Measurements from ENCODE around the gene AFF4.
"Not testable (repeated sequence)": the region's sequence is repeated elsewhere in the genome, so short reads cannot be mapped to it uniquely, and the experiment has no call there.

DNA sequence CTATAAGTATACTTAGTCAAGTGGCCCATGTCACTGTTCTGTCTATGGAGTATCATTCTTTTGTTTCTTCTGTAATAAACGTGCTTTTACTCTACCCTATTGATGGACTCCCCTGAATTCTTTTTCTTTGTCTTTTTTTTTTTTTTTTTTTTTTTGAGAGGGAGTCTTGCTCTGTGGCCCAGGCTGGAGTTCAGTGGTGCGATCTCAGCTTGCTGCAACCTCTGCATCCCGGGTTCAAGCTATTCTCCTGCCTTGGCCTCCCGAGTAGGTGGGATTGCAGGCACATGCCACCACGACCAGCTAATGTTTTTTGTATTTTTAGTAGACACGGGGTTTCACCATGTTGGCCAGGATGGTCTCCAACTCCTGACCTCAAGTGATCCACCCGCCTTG is 9.0 kb upstream of the AFF4 start:
- not testable (repeated sequence) for TF ChIP-seq MAX (IDR thresholded peaks at IDR 0.05); CTCF (IDR thresholded peaks at IDR 0.05); POLR2A (IDR thresholded peaks at IDR 0.05; ENCODE audit: low read length); HDAC2 (IDR thresholded peaks at IDR 0.05)

Data from A549 (cell line).